Epithelial cell of umbilical artery (primary cell): ENCODE measurements around the gene LHFPL4. TPM values are rescaled to one million over a fixed set of nuclear protein-coding genes. Genes with fewer than 3 reads are reported as not detected.

Source experiments
- total RNA-seq: library from RNA; depleted of rRNA; stranded (reverse); fragments of >200 nt; gene quantifications from 2 replicates; pipeline ENCODE4 v1.2.3, GENCODE V29; 2014

The LHFPL4 gene
- not detected in 2 replicates for total RNA-seq

DNA sequence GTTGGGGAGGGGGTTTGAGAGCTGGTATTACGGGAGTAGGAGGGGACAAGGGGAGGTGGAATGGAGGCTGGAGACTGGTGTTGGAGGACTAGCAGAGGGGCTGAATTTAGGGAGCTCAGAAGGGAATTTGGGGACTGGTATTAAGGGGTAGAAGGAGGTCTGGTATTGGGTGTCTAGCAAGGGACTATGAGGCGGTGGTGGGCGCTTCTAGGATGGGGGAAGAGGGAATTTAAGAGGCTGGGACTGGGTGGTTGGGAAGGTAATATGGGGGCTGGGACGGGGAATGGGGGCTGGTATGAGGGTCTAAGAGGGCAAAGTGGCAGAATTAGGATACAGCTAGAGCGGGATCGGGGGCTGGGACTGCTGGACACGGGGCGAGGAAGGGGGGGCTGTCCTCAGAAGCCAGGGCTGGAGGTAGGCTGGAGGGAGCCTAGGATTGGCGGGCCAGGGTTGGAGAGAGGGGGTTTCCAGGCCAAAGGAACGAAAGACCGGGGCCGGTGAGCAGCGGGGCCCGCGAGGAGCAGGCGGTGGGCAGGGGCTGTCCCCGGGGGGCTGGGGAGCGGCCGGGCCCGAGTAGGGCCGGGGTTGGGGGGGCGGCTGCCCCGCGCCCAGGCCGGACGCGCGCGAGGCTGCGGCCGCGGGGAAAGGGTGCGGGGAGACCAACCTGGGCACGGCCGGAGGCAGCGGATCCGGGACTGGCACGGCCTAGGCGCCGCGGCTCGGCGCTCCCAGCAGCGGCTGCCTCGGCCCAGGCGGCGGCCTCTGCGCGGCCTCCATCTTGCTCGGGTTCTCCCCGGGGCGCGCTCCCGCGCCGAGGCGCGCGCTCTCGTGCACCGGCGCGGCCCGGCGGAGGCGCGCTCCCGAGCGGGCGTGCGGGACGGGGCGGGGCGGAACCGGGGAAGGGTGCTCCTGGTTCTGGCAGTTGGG is at the start of gene LHFPL4:
Gene LHFPL4, minus strand, starts transcription at position 802 of the 927 bp plus-strand sequence. CDS start 1,143 bp downstream, outside the sequence.

Other genes starting within 250 kb of the LHFPL4 start
- 33.1 and 39.5 TPM in 2 replicates for gene THUMPD3, start 190.8 kb downstream of the LHFPL4 start, total RNA-seq
- 31.6 and 33.1 TPM in 2 replicates for gene SETD5, start 156.2 kb downstream of the LHFPL4 start, total RNA-seq
- gene MTMR14, start 95.7 kb upstream of the LHFPL4 start, total RNA-seq = 60.0 and 61.4 TPM in 2 replicates
- not detected in 2 replicates for gene CPNE9, start 150.0 kb upstream of the LHFPL4 start, total RNA-seq
- 16.9 and 19.8 TPM in 2 replicates for gene BRPF1, start 177.9 kb upstream of the LHFPL4 start, total RNA-seq
- gene OGG1, start 196.1 kb upstream of the LHFPL4 start, total RNA-seq = 16.9 and 19.3 TPM in 2 replicates
- gene CAMK1, start 216.1 kb upstream of the LHFPL4 start, total RNA-seq = 39.6 and 59.9 TPM in 2 replicates
- gene TADA3, start 238.7 kb upstream of the LHFPL4 start, total RNA-seq = 32.7 and 36.7 TPM in 2 replicates
- gene ARPC4, start 239.3 kb upstream of the LHFPL4 start, total RNA-seq = 379 and 401 TPM in 2 replicates